ENCODE measurements around the gene ITPR3. TPM values are rescaled to one million over a fixed set of nuclear protein-coding genes. Genes with fewer than 3 reads are reported as not detected.

The ITPR3 gene
- total and polyA plus RNA-seq, 2 experiments from 2014 or later: 0.13 to 1.1 TPM

- no peaks in the 10 kb centered on the region for H3K27me3 ChIP-seq
- TF ChIP-seq CTCF (IDR thresholded peaks at IDR 0.05; ENCODE audit: low read depth, low read length): no peak
- peaks cover 51% of the 10 kb centered on the region for H3K4me1 ChIP-seq (ENCODE audit: low read depth)
- H3K9me3 ChIP-seq (ENCODE audit: low read depth): no peaks in the 10 kb centered on the region
- no peak overlapping the region for H3K4me3 ChIP-seq
- no peaks in the 10 kb centered on the region for H3K36me3 ChIP-seq
- DNase-seq (ENCODE audit: low read depth in 1 of 2, low spot score in 1 of 2): no peak
- peak overlapping the region; percentile 91 for H3K27ac ChIP-seq
These were observed 74.3 kb downstream of the ITPR3 start for GRCh38 chr6:33695451-33695887.

- Histone ChIP-seq H3K27me3 (no peaks in the 10 kb centered on the region), H3K36me3 (no peaks in the 10 kb centered on the region), H3K4me3 (no peak overlapping the region), H3K27ac (no peak overlapping the region), H3K4me1 (ENCODE audit: low read depth) (peaks cover 51% of the 10 kb centered on the region), H3K9me3 (ENCODE audit: low read depth) (no peaks in the 10 kb centered on the region)
- TF ChIP-seq CTCF (IDR thresholded peaks at IDR 0.05; ENCODE audit: low read depth, low read length): no peak
- DNase-seq (ENCODE audit: low read depth in 1 of 2, low spot score in 1 of 2): no peak
These were observed 75.0 kb downstream of the ITPR3 start for GRCh38 chr6:33696076-33696475.

GRCh38 chr6:33696548-33697518 is 75.7 kb downstream of the ITPR3 start:
- no peak overlapping the region for H3K4me3 ChIP-seq
- peak in 1 of 2 donors; percentile 88 for DNase-seq (ENCODE audit: low read depth in 1 of 2, low spot score in 1 of 2)
- H3K4me1 ChIP-seq (ENCODE audit: low read depth): peaks cover 43% of the 10 kb centered on the region
- no peak for TF ChIP-seq CTCF (IDR thresholded peaks at IDR 0.05; ENCODE audit: low read depth, low read length)
- no peaks in the 10 kb centered on the region for H3K36me3 ChIP-seq
- H3K27me3 ChIP-seq: no peaks in the 10 kb centered on the region
- H3K9me3 ChIP-seq (ENCODE audit: low read depth): no peaks in the 10 kb centered on the region
- H3K27ac ChIP-seq: peak overlapping the region; percentile 81

- DNase-seq (ENCODE audit: low read depth in 1 of 2, low spot score in 1 of 2): no peak
- Histone ChIP-seq H3K27ac (peak overlapping the region; percentile 81), H3K4me3 (no peak overlapping the region), H3K27me3 (no peaks in the 10 kb centered on the region), H3K36me3 (no peaks in the 10 kb centered on the region), H3K4me1 (ENCODE audit: low read depth) (peaks cover 33% of the 10 kb centered on the region), H3K9me3 (ENCODE audit: low read depth) (no peaks in the 10 kb centered on the region)
- TF ChIP-seq CTCF (IDR thresholded peaks at IDR 0.05; ENCODE audit: low read depth, low read length): no peak
These were observed 76.7 kb downstream of the ITPR3 start for GRCh38 chr6:33697845-33698244.

GRCh38 chr6:33698494-33698893 is 77.4 kb downstream of the ITPR3 start:
- no peak for DNase-seq (ENCODE audit: low read depth in 1 of 2, low spot score in 1 of 2)
- H3K27ac ChIP-seq: no peak overlapping the region
- H3K36me3 ChIP-seq: no peaks in the 10 kb centered on the region

More at GRCh38 chr6:33698494-33698893, 77.4 kb downstream of the ITPR3 start:
- H3K9me3 ChIP-seq (ENCODE audit: low read depth): no peaks in the 10 kb centered on the region
- peaks cover 27% of the 10 kb centered on the region for H3K4me1 ChIP-seq (ENCODE audit: low read depth)
- H3K27me3 ChIP-seq: no peaks in the 10 kb centered on the region
- no peak for TF ChIP-seq CTCF (IDR thresholded peaks at IDR 0.05; ENCODE audit: low read depth, low read length)
- H3K4me3 ChIP-seq: no peak overlapping the region

All from cardiac muscle cell (in vitro differentiated cells and primary cell).